Fibroblast of skin of abdomen (primary cell): ENCODE data around the gene LAMA3.

ENCODE experiments used
- DNase-seq: peaks from one replicate; pipeline ENCODE4 v3.0.0-alpha.2; 2013

The LAMA3 gene

DNA sequence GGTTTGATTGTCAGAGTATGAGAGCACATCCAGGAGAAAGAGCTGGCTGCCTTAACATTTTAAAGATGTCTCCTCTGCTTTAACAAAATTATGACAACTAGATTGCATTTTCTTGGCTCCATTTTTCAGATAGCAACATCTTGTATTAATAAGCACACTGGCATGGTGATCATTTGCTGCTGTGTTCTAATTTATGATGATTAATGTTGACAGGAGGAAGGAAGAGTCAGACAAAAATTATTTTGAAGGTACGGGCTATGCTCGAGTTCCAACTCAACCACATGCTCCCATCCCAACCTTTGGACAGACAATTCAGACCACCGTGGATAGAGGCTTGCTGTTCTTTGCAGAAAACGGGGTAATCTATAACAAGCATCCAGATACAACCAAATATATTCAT is 227.1 kb downstream of the LAMA3 start:
- peak; percentile 44 for DNase-seq

DNA sequence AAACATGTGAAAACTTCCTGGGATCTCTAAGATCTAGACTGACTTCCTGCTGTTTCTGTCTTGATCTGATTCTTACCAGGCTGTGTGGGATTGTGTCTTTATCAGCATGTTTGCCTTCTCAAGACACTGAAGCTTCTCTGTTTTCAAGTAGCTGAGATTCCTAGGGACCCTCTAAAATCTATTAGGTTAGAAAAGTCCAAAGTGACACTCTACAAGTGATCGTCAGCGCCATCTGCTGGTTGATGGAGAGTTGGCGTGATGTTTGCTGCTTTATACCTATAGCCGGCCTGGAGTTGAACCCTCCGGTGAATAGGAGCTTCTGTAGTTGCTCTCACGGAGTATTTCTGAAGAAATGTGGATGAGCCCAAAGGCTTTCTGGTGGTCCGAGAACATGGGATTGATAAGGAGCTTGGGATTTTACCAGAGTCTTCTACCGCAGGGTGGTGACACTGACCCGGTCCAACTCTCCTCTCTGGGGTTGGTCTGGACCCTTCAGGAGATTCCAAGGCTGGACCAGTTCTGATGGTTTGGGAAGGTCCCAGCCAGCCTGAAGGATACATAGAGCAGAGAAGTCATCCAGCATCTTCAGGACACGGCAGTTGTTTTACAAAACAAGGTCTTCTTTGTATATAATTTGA is 229.3 kb downstream of the LAMA3 start:
- peak; percentile 57 for DNase-seq

DNA sequence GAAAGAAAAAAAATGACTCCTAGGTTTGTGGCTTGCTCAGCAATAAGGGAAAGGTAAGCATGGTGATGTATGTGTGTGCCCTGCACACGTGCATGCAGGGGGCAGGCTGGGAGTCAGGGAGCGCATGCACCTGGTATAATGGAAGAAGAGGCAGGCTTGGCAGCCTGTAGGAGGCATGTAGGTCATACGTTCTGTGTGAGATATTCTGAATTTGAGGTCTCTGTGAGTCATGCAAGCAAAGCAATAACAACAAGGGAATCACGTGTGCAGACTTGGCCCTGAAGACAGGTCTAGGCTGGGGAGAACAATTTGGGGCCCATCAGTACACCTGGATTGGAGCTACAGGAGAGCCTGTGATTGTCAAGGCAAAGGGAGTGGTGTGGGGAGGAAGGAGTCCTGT is 230.8 kb downstream of the LAMA3 start:
- DNase-seq, result no peak

DNA sequence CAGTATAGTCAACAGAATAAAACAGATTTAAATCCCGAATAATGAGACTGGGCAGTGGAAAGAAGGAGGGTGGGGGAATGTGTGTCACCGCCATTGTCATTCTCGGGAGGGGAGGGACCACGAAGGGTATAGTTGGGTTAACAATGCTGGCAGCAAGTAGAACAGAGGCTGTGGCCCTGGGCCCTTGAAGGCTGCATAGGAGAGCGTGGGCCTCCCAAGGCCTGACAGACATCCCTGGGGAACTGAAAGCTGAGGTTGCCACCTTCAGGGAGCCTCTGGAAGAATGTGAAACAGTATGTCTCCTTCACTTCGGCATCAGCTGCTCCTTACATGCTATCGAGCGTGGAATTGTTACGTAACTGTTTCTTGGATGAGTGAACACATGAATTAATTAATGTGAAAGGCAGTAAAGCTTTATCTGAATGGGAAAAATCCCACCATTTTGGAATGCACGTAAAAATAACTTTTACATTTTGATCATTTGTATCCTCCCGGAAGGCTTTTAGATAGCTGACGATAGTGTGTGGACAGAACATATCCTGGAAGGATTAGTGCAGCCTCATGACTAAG is 232.5 kb downstream of the LAMA3 start:
- DNase-seq, result no peak

DNA sequence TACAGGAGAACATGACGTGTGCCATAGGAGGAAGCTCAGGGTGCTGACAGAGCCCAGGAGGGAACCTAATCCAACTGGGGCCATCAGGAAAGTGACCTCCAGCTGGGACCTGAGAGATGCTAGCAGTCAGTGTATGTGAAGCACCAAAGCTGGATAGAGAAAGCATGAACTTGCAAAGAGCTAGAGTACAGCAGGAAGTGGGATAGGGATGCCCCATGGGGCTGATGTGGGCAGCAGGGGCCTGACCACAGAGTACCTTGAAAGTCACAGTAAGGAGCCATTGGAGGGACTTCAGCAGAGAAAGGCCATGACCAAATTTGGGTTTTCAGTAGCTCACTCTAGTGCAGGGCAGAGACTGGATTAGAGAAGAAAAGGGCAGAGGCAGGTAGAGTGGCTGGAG is 233.7 kb downstream of the LAMA3 start:
- no peak for DNase-seq

DNA sequence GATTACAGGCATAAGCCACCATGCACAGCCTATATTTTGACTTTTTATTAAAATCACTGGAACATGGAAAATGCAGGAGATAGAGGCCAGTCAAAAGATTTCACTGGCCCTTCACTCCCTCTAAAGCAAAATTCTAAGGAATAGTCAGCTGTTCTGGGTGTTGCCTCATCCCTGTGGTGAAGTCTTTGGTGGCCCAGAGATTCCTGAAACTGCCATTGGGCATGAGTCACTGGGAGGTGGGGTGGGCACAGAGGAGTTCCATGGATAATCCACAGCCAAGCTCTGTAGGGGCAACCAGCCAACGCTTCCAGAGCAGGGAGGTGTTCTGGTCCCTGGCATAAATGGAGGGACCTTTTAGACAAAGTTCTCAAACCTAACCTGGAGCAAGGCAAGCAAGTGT is 235.6 kb downstream of the LAMA3 start:
- peak; percentile 56 for DNase-seq

DNA sequence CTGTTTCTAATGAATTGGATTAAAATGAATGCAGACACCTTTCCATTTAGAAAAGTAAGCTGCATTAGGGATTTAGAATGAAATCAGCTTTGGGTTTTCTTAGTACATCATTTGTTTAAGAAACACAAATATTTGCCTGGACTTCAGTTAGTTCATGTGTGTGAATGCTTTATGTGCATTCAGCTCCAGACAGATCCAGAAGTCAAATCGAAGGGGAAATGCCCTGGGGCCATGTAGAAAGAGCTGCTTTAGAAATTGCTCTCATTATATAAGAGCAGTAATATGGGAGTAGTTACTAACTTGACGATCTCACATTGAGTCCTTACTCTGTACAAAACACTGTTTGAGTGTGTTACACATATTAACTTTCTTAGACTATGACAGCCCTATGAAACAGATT is 237.3 kb downstream of the LAMA3 start:
- no peak for DNase-seq

DNA sequence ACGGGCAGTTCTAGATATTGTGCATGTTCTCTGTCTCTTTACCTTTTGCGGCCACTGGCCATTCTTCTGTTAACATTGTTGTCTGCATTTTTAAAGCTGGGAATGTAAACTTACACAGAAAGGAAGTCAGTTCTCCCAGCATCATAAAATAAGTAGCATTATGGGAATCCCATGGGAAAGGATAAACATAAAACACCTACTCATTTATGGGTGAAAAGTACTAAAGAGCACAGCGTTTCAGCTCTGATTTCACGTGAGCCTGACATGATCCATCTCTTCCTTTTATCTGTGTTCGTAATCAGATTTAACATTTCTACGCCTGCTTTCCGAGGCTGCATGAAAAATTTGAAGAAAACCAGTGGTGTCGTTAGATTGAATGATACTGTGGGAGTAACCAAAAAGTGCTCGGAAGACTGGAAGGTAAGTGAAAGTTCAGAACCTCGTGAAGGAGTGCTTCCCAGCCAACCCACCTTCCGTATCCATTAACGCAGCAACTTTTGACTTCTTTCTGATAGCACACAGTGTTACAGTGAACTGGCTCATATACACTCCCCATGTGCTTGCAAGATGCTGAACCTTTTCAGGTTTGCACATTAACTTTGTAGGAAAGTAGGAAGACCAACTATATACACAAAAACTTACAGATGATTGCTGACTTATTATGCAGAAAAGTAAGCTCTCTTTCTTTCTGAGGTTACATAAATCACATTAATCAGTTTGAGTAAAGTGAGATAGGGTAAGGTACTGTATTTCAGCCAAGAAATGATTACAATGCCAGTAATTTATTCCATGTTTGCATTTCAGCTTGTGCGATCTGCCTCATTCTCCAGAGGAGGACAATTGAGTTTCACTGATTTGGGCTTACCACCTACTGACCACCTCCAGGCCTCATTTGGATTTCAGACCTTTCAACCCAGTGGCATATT is 238.8 kb downstream of the LAMA3 start:
- DNase-seq, result peak; percentile 8

DNA sequence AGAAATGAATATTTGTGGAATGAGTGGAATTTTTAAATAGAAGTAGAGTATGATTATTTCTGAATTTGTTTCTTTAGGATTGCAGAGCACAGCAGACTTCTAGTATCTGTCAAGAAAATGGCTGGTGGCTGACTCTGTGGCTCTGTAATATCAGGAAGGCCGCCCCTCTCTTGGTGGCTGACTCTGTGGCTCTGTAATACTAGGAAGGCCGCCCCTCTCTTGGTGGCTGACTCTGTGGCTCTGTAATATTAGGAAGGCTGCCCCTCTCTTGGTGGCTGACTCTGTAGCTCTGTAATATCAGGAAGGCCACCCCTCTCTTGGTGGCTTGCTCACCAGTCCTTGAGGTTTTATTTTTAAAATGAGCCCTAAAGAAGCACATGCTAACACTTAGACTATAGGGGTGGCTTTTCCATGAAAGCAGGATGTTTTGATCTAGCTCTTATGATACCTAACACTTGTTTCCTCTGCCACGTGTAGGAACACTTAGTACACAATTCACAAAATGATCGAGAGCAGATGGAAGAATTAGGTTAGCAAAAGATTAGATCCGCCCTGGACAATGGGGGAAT is 240.2 kb downstream of the LAMA3 start:
- DNase-seq, result no peak

DNA sequence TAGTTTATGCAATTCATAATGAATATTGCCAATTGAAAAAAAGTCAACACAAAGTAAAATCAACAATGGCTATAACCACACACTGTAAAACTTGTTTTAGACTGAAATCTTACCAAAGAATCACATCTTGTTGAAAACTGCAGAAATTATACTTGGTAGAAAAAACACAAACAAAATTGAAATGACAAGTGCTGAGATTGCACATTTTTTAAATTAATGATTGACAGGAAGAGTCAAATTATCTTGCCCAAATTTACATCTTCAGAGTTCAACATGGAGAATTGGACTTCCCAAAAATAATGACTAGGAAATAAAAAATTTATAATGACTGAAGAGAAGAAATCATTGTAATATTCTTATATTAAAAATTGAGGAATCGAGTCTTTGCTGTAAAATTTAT is 240.7 kb downstream of the LAMA3 start:
- no peak for DNase-seq

DNA sequence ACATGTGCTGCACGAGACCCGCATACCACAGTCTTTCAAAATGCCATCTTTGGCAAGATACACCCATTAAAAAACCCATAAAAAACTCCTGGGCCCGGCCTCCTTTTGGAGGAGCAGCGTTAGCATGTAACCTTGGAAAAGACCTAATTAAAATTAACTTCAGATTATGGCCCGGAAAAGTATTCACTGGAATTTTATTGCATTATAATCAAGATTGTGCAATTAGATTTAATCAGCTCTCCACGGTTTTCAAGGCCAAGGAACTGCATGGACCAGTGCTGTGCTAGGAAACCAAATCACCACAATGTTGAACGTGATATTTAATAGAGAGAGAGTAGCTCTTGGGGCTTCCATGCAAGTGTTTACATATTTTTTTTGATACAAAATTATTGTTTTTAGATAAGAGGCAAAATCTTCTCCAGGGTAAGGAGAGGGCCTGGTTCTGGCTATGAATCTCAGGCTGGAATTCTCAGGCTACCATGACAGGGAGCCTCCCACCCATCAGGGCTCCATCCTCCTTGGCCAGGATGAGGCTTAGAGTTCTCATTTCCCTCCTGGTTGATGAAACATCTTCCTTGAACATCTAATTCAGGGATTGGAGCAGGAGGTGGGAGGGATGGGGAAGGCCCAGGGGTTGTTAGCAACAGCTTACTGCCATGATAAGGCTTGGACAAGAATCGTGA is 243.3 kb downstream of the LAMA3 start:
- DNase-seq, result no peak

DNA sequence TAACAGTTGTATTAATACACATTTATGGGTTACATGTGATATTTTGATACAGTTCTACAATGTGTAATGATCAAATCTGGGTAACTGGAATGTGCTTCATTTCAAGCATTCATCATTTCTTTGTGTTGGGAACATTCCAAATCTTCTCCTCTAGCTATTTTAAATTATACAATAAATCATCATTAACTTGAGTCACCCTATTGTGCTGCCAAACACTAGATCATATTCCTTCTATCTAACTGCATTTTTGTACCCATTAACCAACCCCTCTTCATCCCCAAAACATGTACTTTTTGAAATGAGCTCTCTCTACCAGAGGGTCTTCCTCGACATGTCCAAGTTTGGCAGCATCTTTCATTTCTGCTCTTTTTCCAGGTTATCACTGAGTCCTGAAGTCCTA is 244.2 kb downstream of the LAMA3 start:
- peak; percentile 64 for DNase-seq

DNA sequence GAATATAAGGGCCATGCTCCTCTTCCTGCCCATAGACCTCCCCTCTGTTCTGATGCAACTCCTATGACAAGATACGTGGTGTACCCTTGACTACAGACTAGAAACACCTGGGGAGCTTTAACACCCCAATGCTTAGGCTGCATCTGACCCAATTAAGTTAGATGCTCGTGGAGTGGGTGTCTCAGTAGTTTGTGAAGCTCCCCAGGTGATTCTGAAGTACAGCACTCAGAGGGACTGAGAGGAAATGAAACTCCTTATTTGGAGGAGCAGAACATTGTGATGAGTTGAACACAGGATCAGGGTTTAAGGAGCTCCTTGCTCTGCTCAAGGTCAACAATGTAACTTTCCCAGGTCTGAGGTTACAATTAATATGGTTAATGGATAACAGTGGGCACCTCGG is 245.0 kb downstream of the LAMA3 start:
- DNase-seq, result no peak

DNA sequence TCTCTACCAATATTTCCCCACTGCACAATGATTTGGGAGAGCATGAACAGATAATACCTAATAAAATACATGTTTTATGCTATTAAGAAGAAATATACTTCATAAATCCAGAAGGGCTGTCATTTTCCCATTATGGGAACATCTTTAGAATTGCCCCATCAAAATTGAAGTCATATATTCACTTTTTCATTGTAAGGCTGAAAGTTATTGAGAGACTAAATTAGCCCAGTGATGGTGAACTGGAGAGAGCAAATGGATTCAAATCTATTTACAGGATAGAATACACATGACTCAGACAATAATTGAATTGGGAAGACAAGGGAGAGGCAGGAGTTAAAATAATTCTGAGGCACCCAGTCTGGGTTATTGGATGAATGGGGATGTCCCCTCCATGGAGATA is 245.6 kb downstream of the LAMA3 start:
- DNase-seq, result no peak

DNA sequence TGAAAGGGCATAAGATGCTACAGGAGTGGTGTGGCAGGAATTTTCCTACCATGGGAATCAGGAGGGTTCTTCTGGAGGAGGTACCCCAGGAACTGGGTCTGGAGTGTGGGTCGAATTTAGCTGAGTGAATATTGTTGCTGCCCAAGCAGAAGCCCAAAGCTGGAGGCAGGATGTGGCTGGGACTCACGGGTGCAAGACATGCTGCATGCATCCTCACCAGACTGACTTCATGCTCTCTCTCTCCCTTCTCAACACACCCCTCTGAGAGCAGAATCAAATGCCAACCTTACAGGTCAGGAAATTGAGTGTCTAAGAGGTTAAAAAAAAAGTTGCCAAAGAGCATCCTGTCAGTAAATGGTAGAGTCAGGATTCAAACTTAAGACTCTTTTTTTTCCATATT is 246.6 kb downstream of the LAMA3 start:
- no peak for DNase-seq

DNA sequence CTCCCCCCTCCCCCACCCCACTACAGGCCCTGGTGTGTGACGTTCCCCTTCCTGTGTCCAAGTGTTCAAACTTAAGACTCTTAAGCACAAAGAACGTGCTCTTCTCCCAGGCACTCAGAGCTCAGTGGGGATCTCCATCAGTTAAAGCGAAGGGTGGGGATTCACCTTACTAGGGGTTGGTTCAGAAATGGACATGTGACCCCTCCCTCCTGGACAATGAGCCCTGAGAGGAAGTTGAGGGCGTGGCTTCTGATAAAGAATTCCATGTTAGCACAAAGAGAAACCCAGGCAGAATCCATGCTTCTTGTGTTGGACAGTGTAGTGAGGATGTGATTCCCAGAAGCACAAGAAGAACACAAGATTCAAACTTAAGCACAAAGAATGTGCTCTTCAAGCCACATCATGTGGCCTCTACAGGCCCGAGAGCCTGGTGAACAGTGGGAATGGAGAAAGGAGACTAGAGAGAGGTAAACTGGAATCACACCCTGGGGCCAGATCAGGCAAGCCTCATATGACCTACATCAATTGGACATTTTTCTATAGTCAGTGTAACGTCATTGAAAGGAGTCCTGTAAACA is 247.2 kb downstream of the LAMA3 start:
- no peak for DNase-seq

DNA sequence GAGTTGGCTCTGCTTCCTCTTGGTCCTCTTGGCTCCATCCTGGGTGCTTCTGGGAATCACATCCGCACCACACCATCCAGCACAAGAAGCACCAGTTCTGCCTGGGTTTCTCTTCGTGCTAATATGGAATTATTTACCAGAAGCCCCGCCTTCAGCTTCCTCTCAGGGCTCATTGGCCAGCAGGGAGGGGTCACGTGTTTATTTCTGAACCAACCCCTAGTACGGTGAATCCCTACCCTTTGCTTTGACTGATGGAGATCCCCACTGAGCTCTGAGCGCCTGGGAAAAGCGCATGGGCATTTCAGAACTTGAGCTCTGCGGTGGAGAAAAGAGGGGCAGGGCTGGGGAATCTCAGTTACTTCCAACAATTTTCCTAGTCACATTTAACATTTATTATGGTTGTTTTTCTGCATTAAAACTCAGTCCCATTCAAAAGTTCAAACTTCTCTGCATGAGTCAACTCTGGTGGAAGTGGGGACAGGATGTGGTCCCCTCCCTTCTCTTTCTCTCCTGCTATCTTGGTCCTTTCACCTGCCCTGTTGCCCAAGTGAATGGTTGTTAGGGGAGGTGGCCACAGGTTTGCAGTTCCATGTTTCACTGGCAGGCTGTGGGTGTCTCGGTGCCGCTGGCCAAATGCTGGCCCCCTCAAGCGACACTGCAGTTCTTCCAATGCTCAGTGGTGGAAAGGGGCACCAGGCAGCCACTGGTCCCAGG is 248.9 kb downstream of the LAMA3 start:
- no peak for DNase-seq

DNA sequence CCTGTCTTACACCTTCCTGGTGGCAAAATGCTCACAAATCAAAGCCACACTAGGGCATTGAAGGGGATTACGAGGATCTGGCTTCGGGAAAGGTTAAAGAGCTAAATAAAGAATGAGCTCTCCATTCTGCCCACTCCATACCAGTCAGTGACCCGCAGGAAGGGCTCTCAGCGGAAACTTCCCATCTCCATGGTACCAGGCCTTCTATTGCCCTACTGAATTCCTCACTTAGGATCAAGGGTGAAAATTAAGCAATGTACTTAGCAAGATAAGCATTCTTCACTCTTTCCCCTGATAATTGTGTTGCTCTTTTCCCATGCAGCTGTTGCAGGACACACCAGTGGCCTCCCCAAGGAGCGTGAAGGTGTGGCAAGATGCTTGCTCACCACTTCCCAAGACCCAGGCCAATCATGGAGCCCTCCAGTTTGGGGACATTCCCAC is 249.7 kb downstream of the LAMA3 start:
- no peak for DNase-seq

DNA sequence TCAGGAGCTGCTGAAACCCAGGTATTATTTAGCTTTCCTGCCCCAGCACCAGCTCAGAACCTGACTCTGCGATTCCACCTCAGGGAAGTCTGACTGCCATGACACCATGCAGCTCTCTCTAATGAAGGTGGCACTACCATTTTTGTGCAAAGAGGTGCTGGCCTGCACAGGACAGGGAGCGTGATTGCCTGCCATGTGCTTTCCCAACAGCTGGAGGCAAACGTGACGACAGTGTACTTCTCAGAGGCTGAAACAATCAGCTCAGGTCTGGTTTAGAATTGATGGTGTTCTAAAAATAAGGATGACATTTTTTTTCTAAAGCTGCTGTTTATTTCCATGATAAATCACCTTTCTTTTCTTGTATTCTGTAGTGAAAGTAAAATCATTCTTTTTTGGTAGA is 250.1 kb downstream of the LAMA3 start:
- DNase-seq, result no peak

DNA sequence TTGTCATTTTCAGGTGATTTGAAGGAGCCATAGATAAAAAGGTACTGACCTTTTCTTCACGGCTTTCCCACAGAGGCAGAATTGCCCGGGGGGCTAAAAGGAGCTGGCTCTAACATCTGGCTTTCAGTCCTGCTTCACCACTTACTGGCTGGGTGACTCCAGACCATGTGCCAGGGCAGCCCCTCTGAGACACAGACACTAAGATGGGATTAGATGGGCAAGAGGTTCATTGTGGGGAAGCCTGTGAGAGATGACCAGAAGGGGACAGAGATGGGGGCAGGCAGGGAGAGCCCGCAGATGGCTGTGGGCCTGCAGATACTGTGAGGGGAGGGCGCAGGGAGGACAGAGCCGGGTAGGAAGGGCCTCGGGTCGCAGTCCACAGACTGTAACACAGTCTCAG is 250.6 kb downstream of the LAMA3 start:
- DNase-seq, result no peak

DNA sequence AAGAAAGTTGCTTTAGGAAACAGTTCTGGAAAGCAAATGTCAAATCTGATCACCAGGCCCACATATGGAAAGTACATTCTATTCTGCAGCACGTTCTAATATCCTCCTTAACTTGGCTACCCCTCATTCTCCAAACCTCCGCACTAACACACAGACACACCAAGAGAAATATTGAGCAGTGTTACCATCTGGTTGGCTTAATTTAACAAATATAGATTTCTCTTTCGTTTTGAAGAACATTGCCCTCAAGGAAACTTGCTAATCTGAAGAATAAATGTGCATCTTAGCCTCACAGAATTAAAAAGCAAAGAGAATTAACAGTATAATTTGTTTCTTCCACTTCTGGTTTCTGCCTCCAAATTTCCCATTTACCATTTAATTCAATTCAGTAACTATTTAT is 252.5 kb downstream of the LAMA3 start:
- no peak for DNase-seq

DNA sequence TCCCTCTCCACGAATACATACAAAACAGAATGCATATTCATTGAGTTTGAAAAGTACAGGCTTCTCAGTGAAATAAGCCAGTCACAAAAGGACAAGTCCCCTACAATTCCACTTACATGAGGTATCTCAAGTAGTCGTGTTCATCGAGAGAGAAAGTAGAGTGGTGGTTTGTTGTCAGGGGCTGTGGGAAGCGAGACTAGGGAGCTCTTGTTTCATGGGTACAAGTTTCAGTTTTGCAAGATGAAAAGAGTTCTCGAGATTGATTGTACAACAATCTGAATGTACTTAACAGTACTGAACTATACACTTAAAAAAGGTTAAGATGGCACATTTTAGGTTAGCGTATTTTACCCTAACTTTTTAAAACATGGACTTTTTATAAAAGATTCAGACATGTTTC is 253.9 kb downstream of the LAMA3 start:
- DNase-seq, result no peak
